ENCODE results near the gene SUMF1. TPM values are rescaled to one million over a fixed set of nuclear protein-coding genes. Genes with fewer than 3 reads are reported as not detected.

SUMF1 gene
- total and polyA plus RNA-seq, 2 of the 4 experiments (the other 2 are of a cell fraction), result 26.3 to 38.4 TPM

- ChIA-PET CTCF (no interaction called here), POLR2A (ENCODE audit: unreplicated experiment) (no interaction called here)
- H2AK9ac ChIP-seq (replicated peaks; ENCODE audit: low read depth, low read length, poor library complexity), result no peak overlapping the region
- H3K36me3 ChIP-seq (ENCODE audit: control insufficient read depth, insufficient read depth, low read length), result 0 out of 2 replicates have a peak, but pooled peaks cover 2% of the 10 kb centered on the region
- no peak overlapping the region for H3K9ac ChIP-seq (ENCODE audit: low read depth, low read length)
- no peak overlapping the region for H4K5ac ChIP-seq (ENCODE audit: low read depth, low read length)
- H2AFZ ChIP-seq (replicated peaks; ENCODE audit: low read length, poor library complexity), result no peak overlapping the region
- no peak overlapping the region for H2BK120ac ChIP-seq (ENCODE audit: low read depth, low read length)
- dilution Hi-C loops (cut with HindIII; ENCODE audit: low sequenced_read_pairs, unreplicated experiment) (no loop called here), in situ Hi-C loops (cut with MboI; ENCODE audit: low sequenced_read_pairs) (no loop called here), intact Hi-C loops (cut with micrococcal nuclease) (no loop called here)
- no TSS peak for BruUV-seq (replicated peaks)
- TF ChIP-seq NFE2L2 (IDR thresholded peaks at IDR 0.05; ENCODE audit: low read depth, low read length) (no peak), POLR2A (IDR thresholded peaks at IDR 0.05; ENCODE audit: low read depth, low read length) (no peak), RFX5 (IDR thresholded peaks at IDR 0.05; ENCODE audit: low read depth, low read length) (no peak), MAZ (IDR thresholded peaks at IDR 0.05; ENCODE audit: borderline replicate concordance, low read depth, low read length) (no peak), ELK1 (IDR thresholded peaks at IDR 0.05; ENCODE audit: borderline replicate concordance, low read depth, low read length) (no peak), SMC3 (IDR thresholded peaks at IDR 0.05; ENCODE audit: low read depth, low read length) (no peak)
- H3K18ac ChIP-seq (ENCODE audit: low read depth, low read length), result no peak overlapping the region
- H3K56ac ChIP-seq (ENCODE audit: extremely low read depth, insufficient read depth, low read length), result no peak overlapping the region
- H4K8ac ChIP-seq (ENCODE audit: low read depth in 2 of 2, low read length in 2 of 2), result no peak overlapping the region
- no peak overlapping the region for H3K23ac ChIP-seq (ENCODE audit: low read depth, low read length)
- H2BK5ac ChIP-seq (ENCODE audit: low read depth, low read length, poor library complexity, severe bottlenecking), result no peak overlapping the region
- H4K20me1 ChIP-seq (ENCODE audit: insufficient read depth, low read length), result no peaks in the 10 kb centered on the region
- H2AK5ac ChIP-seq (ENCODE audit: low read depth, low read length), result no peak overlapping the region
- DNase-seq, result no peak
- H3K14ac ChIP-seq (replicated peaks; ENCODE audit: low read depth, low read length), result no peak overlapping the region
- H2BK20ac ChIP-seq (ENCODE audit: low read depth, low read length), result no peak overlapping the region
- ATAC-seq (ENCODE audit: low read depth), result no peak
- no peak overlapping the region for H3K27ac ChIP-seq (ENCODE audit: insufficient read depth, low read length)
- H3K4me3 ChIP-seq (ENCODE audit: insufficient read depth, low read depth, low read length), result no peak overlapping the region
- H2BK15ac ChIP-seq (ENCODE audit: low read depth, low read length), result no peak overlapping the region
- H3K4ac ChIP-seq (ENCODE audit: low read depth, low read length), result no peak overlapping the region
- H3K79me1 ChIP-seq (ENCODE audit: low read depth in 1 of 2, low read length in 2 of 2), result no peaks in the 10 kb centered on the region
- no peaks in the 10 kb centered on the region for H3K27me3 ChIP-seq (ENCODE audit: control insufficient read depth, insufficient read depth, low read length)
- H3K4me2 ChIP-seq (ENCODE audit: low read depth, low read length), result no peak overlapping the region
- H3K9me3 ChIP-seq (ENCODE audit: control insufficient read depth, insufficient read depth, low read length), result no peaks in the 10 kb centered on the region
- peaks cover 2% of the 10 kb centered on the region; the same call in 1 of the 2 replicates for H3K4me1 ChIP-seq (ENCODE audit: control insufficient read depth, insufficient read depth, low read length)
- H4K91ac ChIP-seq (ENCODE audit: insufficient read depth, low read depth, low read length), result no peak overlapping the region
- H3K9me1 ChIP-seq (ENCODE audit: insufficient read depth, low read length), result peaks cover 2% of the 10 kb centered on the region; the same call in 1 of the 2 replicates
These were observed 58.1 kb downstream of the SUMF1 start for GRCh38 chr3:4408958-4409357.
